GM21786 (cell line): ENCODE measurements around the gene MALT1.

Source experiments
- ATAC-seq: cut with Tn5 transposase; IDR thresholded peaks from one replicate; pipeline ENCODE4 v1.9.1; 2021; ENCODE audit not compliant: unreplicated experiment

MALT1 gene

GRCh38 chr18:58802959-58803358 lies 131.7 kb downstream of the MALT1 start:
- ATAC-seq, result no peak

- ATAC-seq, result no peak
Measured at GRCh38 chr18:58803978-58804377, 132.7 kb downstream of the MALT1 start.
